Left renal cortex interstitium (tissue), 4 donors: ENCODE data around the gene LRSAM1. TPM values are rescaled to one million over a fixed set of nuclear protein-coding genes. Genes with fewer than 3 reads are reported as not detected.

Experiments used
- DNase-seq, 4 donors: peaks; one replicate each; pipeline ENCODE4 v3.0.0-alpha.2; 2013; ENCODE audit warnings: low read depth in 4 of 4, low spot score in 2 of 4, missing footprints in 1 of 4
- polyA plus RNA-seq, 4 donors: library from polyadenylated mRNA; unstranded; fragments of 120-200 nt; gene quantifications; one replicate each; pipeline ENCODE4 v1.2.1, GENCODE V29; 2013; ENCODE audit not compliant: insufficient read length in 4 of 4

LRSAM1 gene
- polyA plus RNA-seq, 4 donors: 14.2 to 26.1 (median 19.1) TPM

DNA sequence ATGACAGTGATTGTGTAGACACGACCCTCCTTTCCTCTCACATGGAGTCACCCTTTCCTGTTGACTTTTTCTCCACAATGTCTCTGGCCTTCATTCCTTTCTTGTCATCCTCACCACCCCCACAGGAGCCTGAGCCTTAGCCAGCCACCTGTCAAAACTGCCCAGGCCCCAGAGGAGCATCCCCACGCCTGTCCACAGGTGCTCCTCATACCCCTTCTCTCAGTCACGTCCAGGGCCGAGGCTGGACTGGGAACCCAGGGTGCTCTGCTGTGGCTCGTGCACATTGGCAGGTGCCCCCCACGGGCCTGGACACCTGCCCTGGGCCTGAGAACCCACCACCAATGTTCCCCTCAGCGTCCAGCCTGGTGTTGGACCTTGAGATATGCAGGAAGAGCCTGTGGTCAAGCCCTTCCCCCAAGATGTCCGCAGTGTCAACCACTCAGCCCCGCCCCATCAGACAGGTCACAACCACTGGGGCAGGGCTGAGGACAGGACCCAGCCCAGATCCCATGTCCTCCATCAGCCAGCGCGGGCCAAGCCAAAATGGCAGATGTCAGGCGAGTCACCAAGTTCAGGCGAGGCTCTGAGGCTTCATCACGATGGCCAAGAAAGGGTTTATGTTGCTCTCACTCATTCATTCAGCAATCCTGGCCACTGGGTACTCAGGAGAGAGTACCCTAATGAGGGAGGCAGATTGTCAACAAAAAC is 95.0 kb downstream of the LRSAM1 start:
- no peak for DNase-seq

DNA sequence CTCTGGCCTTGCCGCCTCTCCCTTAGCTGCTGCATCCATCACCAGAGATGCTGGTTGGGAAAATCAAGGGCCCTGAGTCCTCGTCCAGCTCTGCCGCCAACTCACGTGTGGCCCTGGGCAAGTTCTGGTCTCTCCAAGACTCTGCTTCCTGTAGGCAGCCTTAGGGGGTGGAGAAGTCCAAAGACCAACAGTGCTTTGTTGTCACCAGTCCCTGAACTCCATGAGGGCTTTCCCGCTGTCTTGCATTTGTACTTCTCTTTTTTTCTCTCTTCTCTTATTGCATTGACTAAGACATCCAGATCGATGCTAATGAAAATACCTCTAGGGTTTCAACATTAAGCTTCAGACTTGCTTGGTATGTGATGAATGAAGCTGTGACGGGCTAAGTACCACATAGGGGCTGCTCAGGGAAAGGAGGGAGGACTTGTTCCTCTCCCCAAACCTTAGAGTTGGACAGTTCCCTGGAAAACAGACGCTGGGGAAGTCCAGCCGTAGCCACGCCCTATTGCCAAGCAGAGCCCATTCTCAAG is 97.1 kb downstream of the LRSAM1 start:
- DNase-seq: no peak

DNA sequence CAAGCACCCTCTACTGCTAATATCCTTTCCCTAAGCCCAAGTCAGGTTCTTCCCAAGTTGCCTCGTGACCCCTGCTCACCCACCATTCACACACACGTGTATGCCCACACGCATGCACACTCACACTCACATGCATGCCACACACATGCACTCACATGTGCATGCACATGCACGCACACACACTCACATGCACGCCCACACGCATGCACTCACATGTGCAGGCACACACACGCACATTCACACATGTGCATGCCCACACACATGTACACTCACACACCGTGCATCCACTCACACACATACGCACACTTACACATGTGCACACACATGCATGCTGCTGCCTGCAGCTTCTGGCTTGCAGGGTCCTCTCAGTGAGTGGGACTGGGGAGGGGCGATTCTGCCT is 97.9 kb downstream of the LRSAM1 start:
- DNase-seq: no peak

DNA sequence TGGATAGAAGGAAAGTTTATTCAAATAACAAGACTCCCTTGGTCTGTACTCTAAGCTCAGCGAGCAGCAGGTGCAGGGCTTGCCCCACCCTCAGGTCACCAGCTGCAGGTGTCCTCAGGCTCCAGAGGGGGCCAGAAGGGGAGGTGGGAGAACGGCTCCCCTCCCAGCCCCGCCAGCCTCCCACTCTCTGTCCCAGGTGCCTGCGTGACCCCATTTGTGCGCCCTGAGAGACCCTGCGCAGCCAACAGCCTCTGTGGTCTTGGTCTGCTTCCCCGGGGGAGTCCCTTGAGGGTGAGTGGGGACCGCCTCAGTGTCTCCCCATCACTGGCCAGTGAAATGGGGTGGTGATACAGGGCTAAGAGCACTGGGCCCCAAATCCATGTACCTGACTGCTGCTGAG is 98.4 kb downstream of the LRSAM1 start:
- no peak for DNase-seq

DNA sequence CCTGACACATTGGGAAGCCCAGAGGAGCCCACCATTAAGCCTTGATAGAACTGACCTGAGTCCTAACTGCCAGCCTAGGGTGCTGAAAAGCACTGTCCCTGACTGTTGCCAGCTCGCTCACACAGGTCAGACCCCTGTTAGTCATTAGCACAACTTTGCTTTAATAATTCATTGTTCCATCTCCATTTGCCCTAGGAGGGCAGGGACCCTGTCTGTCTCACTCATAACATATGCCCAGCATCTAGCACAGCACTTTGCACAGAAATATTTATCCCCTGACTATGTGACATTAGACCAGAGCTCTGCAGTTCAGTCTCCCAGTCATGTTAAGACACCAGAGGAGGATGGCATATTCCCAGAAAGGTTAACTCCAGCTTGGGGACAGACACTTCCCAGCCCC is 99.0 kb downstream of the LRSAM1 start:
- no peak for DNase-seq

DNA sequence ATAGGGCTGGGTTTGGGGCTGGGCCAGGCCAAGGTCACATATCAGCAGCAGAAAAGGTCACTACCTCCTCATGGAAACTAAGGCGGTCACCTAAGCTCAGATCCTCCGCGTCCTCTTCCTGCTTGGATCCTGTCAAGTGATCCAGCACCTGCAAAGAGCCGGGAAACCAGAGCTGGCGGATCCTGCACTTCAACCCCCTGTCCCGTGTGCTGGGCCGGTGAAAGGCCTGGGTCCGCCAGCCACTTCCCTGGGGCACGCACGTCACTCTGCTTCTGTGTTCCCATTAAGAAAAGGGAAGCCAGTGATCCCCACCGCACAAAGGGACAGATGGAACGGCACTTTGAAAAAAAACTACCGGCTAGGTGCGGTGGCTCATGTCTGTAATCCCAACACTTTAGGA is 99.4 kb downstream of the LRSAM1 start:
- no peak for DNase-seq

Other genes starting within 250 kb of the LRSAM1 start
- gene GARNL3, start 186.7 kb upstream of the LRSAM1 start, polyA plus RNA-seq: 10 to 100 TPM; 12.9 to 19.8 (median 16.7) TPM
- 10 to 100 TPM; 13.9 to 31.6 (median 22.1) TPM for gene SLC2A8, start 54.3 kb upstream of the LRSAM1 start, polyA plus RNA-seq
- 1 to 10 TPM; 7.0 to 7.7 (median 7.1) TPM for gene ZNF79, start 27.1 kb upstream of the LRSAM1 start, polyA plus RNA-seq
- 1,000 to 10,000 TPM; 1,443 to 1,801 (median 1,637) TPM for gene RPL12, start 104 bp upstream of the LRSAM1 start, polyA plus RNA-seq
- gene STXBP1, start 160.8 kb downstream of the LRSAM1 start, polyA plus RNA-seq: 10 to 100 TPM; 23.6 to 38.6 (median 31.6) TPM